Hematopoietic multipotent progenitor cell (in vitro differentiated cells): Measurements from ENCODE around the gene COPS7A. TPM values are rescaled to one million over a fixed set of nuclear protein-coding genes. Genes with fewer than 3 reads are reported as not detected.

Experiments
- DNase-seq, 3 donors: peaks; one replicate each; pipeline ENCODE4 v3.0.0-alpha.2; 2011 to 2015; ENCODE audit warnings: low read depth in 2 of 3, low spot score in 2 of 3
- total RNA-seq: library from RNA; depleted of rRNA; stranded (reverse); fragments of >200 nt; gene quantifications from one replicate; pipeline ENCODE4 v1.2.3, GENCODE V29; 2012

Gene COPS7A
- total RNA-seq, 1 donor = 55.7 TPM

- no peak for DNase-seq
Measured at GRCh38 chr12:6748761-6749160, 24.9 kb downstream of the COPS7A start.

GRCh38 chr12:6750506-6750905, 26.7 kb downstream of the COPS7A start:
- DNase-seq = no peak

DNA sequence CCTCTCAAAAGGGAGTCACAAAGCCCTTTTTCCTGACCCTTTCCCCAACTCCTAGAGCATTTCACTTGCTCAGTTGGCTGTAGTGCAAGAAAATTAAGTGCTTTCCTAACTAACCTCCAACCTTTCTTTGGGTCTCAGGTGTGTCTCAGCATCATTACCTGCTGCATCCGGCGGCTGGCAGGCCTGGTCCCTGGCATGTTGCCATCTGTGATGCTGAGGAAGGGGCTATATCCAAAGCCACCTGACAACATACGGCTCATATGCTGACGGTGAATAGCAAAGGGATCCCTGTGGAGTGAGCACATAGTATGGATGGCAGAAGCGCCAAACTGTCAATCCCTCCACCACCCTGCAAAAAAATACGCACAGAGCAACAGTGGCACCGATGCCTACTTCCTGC, 27.9 kb downstream of the COPS7A start:
- no peak for DNase-seq

- peak in 1 of 3 donors; percentile 66 for DNase-seq
Measured at GRCh38 chr12:6752167-6752920, 28.5 kb downstream of the COPS7A start.

DNA sequence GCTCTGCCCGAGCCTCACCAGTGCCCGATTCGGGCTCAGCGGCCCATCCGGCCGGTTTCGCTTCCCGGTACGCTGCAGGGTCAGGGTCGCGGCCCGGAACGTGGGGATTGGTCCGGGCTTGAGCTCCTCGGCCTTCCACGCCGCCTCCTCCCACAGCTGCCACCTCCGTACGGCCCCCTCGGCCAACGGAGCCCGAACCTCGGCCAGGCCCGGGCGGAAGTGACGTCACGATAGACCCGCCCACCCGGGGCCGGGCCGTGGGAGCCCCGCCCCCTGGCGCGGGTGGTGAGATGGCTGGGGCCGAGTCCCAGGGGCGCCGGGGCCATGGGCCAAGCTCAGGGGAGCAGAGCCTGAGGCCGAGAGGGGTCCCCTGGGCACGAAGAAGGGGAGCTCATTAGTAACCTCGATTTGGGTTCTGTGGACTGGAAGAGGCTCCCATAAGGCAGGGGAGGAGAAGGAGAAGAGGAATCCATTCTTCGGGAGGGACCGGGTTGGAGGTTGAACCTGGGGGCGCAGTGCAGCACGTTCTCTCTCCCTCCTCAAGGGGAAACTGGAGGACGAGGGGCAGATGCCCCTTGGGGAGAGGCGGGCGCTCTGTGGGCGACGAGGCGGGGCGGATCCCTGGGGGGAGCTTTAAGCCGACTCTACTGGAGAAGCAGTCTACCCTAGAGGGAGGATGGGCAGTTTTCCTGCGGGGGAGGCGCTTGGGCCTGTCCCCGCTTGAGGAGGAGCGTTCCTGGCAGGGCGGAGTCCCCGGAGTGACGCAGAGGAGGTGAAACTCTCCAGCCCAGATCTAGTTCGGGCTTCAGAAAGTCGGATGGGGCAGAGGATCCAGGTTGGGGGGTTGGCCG, 29.3 kb downstream of the COPS7A start, which contains the start of gene MLF2:
TSS of gene MLF2 (minus strand) at position 221 of the 851 bp plus-strand sequence. CDS start 807 bp downstream, outside the sequence.
- DNase-seq = peak; percentile 95 to 99 (median 97)

GRCh38 chr12:6753772-6754356, 30.0 kb downstream of the COPS7A start:
- DNase-seq = no peak

DNA sequence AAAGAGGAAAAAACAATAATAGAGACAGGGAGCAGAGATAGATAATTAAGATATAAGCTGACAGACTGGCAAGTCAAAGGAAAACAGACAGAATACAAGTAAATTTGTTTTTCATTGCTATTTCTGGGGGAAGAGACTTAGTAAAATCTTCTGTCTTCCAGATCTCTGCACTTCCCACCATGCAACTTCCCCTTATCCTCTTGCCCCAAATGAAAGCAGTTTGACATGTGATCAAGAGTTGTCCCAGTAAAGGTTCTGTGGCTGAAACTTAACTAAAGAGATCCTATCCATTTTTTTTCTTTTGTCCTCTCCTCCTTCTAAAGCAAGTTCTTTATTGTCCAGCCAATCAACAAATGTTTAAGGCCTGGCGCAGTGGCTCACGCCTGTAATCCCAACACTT, 30.6 kb downstream of the COPS7A start:
- DNase-seq = no peak

- DNase-seq = no peak
Measured at GRCh38 chr12:6757028-6757690, 33.3 kb downstream of the COPS7A start.

- no peak for DNase-seq
Measured at GRCh38 chr12:6758506-6759095, 34.8 kb downstream of the COPS7A start.

DNA sequence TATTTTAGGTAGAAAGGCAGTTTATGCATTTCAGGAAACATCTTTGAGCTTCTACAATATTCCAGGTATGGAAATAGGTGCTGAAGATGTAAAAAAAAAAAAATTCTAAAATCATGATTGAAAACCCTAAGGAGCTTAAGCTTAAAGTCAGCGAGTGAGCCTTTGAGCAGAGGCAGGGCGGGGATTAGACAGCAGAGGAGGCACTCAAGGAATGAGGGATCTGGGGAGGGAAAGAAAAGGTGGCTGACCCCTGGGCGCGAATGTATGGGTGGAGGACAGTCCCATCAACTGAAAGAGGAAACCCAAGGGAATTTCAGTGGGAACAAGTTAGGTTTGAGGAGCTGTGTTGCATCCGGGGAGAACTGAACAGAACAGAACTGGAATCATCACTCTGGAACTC, 35.9 kb downstream of the COPS7A start:
- DNase-seq = no peak

DNA sequence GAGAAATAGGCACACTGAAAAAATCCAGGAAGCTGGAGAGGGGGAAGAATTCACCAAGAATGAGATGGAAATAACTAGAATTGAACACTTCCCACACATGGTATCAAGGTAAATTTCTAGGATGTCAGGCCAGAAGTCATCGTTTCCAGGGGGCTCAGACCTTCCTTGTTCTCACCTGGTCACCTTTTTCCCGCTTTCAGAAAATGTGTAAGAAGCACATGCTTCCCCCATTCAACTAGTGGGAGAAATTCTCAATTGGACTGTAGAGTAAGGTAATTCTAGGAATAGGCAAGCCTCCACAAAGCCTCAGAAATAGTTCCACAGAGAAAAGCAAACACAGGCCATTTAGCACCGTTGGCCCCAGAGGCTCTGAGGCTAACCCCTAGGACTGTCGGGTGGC, 39.5 kb downstream of the COPS7A start:
- no peak for DNase-seq

DNA sequence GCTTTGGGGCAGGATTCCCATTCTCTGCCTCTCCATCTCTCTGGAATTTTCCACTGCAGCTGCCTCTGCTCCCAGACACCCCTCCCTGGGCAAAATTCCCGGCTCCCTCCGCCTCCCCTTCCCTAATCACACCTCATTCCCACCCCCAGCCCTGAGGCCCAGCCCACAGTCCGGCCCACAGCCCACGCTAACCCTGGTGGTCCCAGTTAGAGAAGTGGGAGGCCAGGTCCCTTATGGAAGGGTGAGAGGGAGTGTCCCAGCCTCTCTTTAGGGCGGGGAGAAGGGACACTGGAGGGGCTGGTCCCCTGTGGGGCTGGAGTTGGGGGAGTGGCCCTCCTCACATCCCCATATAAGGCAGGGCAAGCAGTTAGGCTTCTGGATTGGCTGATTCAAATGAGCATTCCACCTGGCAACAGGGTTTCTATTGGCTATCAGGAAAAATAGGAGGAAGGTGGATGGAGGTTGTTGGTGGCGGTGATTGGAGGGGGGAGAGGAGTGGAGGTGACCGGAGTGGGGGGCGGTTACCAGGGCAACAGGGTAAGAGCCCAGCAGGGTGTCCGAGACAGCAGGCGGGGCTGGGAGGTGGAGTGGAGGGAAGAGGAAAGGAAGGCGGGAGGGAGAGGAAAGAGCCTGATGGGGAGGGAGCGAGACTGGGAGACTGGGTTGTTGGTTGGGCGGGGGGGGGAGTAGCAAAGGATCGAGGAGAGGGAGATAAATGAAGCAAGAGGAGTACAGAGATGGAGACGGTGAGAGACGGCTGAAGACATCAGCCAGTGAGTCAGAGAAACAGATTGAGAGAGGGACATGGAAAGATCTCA, 40.4 kb downstream of the COPS7A start:
- DNase-seq = peak in 2 of 3 donors; percentile 89 to 97

DNA sequence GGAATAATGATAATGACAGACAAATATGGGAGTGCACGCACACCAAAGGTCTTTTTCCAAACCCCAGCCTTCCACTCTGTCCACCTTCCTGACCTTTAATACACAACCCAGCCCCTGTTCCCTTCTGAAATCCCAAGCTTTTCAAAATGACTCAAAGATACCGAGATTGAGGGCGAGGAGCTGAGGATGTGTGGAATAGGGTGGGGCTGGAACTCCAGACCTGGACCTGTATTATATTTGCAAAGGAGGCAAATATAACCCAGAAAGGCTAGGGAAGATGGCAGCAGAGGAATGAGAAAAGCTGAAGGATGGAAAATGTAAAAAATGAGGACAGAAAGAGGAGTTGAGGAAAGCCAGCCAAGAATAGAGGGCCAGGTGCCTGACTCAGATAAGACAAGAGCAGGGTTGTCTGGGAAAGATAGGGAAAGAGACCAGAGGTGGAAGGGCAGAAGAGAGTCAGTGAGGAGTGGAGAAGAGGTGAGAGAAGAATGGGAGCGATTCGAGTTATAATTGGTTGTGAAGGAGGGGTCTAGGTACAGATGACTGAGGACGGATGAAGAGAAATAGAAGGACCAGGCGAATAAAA, 41.3 kb downstream of the COPS7A start:
- no peak for DNase-seq

GRCh38 chr12:6765634-6766581, 42.1 kb downstream of the COPS7A start, which contains the start of gene PTMS:
Gene PTMS (plus strand): TSS chr12:6766363. CDS start chr12:6766706, 343 bp downstream.
- DNase-seq = no peak

DNA sequence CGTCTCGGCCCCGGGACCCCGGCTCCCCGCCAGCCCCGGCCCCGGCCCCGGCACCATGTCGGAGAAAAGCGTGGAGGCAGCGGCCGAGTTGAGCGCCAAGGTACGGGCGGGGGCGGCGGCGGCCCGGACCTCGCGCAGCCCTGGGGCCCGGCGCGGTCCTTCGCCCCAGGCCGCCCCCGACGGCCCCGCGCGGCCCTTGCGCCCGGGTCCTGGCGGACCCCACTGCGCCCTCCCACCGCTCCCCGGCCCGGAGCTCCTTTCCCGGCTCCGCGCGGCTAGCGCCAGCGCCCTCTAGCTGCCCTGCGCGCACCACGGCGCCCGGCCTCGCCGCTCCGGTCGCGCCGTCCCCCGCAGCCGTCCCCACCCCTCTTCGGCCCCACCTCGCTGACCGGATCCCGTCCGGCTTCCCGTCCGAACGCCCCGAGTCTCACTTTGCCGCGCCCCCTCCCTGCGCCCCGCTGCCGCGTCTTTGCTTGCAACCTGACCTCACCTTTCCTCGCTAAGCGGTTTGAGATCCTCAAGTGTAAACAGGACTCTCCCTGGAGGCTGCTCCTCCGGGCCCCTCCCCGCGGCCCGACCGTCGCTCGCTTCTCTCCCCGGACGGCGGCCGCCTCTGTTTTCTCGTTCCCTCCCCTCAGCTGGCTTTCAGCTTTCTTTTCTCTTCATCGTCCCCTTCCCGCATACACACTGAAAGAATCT, 43.0 kb downstream of the COPS7A start:
- DNase-seq = peak in 2 of 3 donors; percentile 55 to 72

GRCh38 chr12:6767353-6768319, 43.8 kb downstream of the COPS7A start:
- DNase-seq = no peak
